K562 (cell line): ENCODE measurements around the gene IL37. TPM values are rescaled to one million over a fixed set of nuclear protein-coding genes. Genes with fewer than 3 reads are reported as not detected.

Source experiments
- ATAC-seq: fragments of 200-7000 bp; cut with Tn5 transposase; 3 replicates; pipeline ENCODE4 v1.9.1; 2020; ENCODE audit warnings: moderate library complexity
- BruUV-seq: library from RNA; stranded (reverse); fragments of 400-500 nt; replicated peaks from 2 replicates; lab custom pipeline; 2021; lab: Mats Ljungman, UMichigan
- CTCF ChIA-PET: fragments of 300-600 bp; formaldehyde crosslinking; extraction: SDS; loops from one replicate; lab custom pipeline; 2021; ENCODE audit warnings: low intra/inter-chr PET ratio; lab: Yijun Ruan, JAX
- POLR2A ChIA-PET: fragments of 300-600, 350-650 bp; sonication (Branson Sonifier 250); formaldehyde crosslinking; extraction: SDS; loops from one replicate; lab custom pipeline; 2021; ENCODE audit warnings: antibody characterized with exemption, inconsistent platforms; lab: Yijun Ruan, JAX
- DNase-seq, 4 experiments: peaks; one replicate each; pipeline versions ENCODE4 v3.0.0 to v3.0.0-alpha.2; 2011 to 2018; ENCODE audit warnings: low spot score in 3 of 4, mixed read lengths in 3 of 4; ENCODE audit errors: extremely low read depth in 1 of 4
- FAIRE-seq: peaks from 2 replicates; lab custom pipeline; 2011; peaks lifted over from hg19 to GRCh38; lab: Jason Lieb, UNC
- H2AFZ ChIP-seq: 2 replicates; pipeline ENCODE4 v1.6.0; 2011; ENCODE audit warnings: low read depth, low read length, control low read depth, inconsistent platforms
- H3K27ac ChIP-seq: fragments of 200-600 bp; 3 replicates; pipeline ENCODE4 v1.8.0; 2011; ENCODE audit warnings: low read depth, mild to moderate bottlenecking, control low read depth, inconsistent platforms, low read length, moderate library complexity, mixed read lengths; ENCODE audit errors: extremely low read depth
- H3K27me3 ChIP-seq, 2 experiments: fragments of 300-600 bp in 1 of 2; 2 replicates in 1 of 2; 3 replicates in 1 of 2; pipeline versions ENCODE4 v1.6.0 to v1.8.0; 2011; ENCODE audit warnings: inconsistent platforms in 2 of 2, low read length in 2 of 2, mild to moderate bottlenecking in 1 of 2, mixed read lengths in 1 of 2, moderate library complexity in 1 of 2; ENCODE audit not compliant: control insufficient read depth in 2 of 2, insufficient read depth in 2 of 2
- H3K36me3 ChIP-seq: fragments of 300-600 bp; 3 replicates; pipeline ENCODE4 v1.8.0; 2011; ENCODE audit warnings: mild to moderate bottlenecking, low read length, inconsistent platforms; ENCODE audit not compliant: control insufficient read depth, insufficient read depth
- H3K4me1 ChIP-seq, 2 experiments: fragments of 200-600 bp in 1 of 2; replicated peaks in 1 of 2; 2 replicates in 1 of 2; 3 replicates in 1 of 2; pipeline versions ENCODE4 v1.5.1 to v1.8.0; 2011; ENCODE audit warnings: inconsistent platforms in 2 of 2, low read length in 2 of 2, mild to moderate bottlenecking in 1 of 2, mixed read lengths in 1 of 2, moderate library complexity in 1 of 2; ENCODE audit not compliant: control insufficient read depth in 2 of 2, insufficient read depth in 2 of 2
- H3K4me2 ChIP-seq: 2 replicates; pipeline ENCODE4 v1.6.1; 2011; ENCODE audit warnings: low read length, control low read depth, inconsistent platforms, mixed read lengths; ENCODE audit not compliant: insufficient read depth
- H3K4me3 ChIP-seq: fragments of 200-600 bp; sonication (generic), shearing (Covaris generic); 2 replicates; pipeline ENCODE4 v1.5.1; 2016; ENCODE audit warnings: control low read depth, inconsistent platforms
- H3K79me2 ChIP-seq: fragments of 200-600 bp; 3 replicates; pipeline ENCODE4 v1.8.0; 2011; ENCODE audit warnings: low read length, inconsistent platforms; ENCODE audit not compliant: control insufficient read depth, insufficient read depth
- H3K9ac ChIP-seq, 2 experiments: 2 replicates each; pipeline versions ENCODE4 v1.6.0 to v1.6.1; 2011; ENCODE audit warnings: low read depth in 2 of 2, low read length in 2 of 2, control low read depth in 1 of 2, inconsistent platforms in 1 of 2, mild to moderate bottlenecking in 1 of 2, mixed read lengths in 1 of 2; ENCODE audit not compliant: insufficient read depth in 1 of 2
- H3K9me1 ChIP-seq: one replicate; pipeline ENCODE4 v1.6.0; 2011; ENCODE audit warnings: inconsistent platforms, mild to moderate bottlenecking, low read length, moderate library complexity; ENCODE audit not compliant: control insufficient read depth, insufficient read depth
- H3K9me3 ChIP-seq: replicated peaks from 2 replicates; pipeline ENCODE4 v1.5.1; 2011; ENCODE audit warnings: low read depth, low read length, inconsistent platforms; ENCODE audit not compliant: control insufficient read depth, insufficient read depth
- H4K20me1 ChIP-seq: replicated peaks from 2 replicates; pipeline ENCODE4 v1.6.1; 2011; ENCODE audit warnings: low read length, inconsistent platforms, mixed read lengths; ENCODE audit not compliant: control insufficient read depth, insufficient read depth
- DIDO1 ChIP-seq: fragments of 450-650 bp; IDR thresholded peaks from 2 replicates; pipeline ENCODE4 v1.6.1; 2016; ENCODE audit warnings: low read depth, missing biosample characterization, missing genetic modification characterization
- HMGN3 ChIP-seq: IDR thresholded peaks from 2 replicates; pipeline ENCODE4 v1.6.1; 2011; ENCODE audit warnings: borderline replicate concordance, low read depth, mild to moderate bottlenecking, mixed read lengths, low read length; ENCODE audit not compliant: insufficient read length; ENCODE audit errors: extremely low read depth
- KLF6 ChIP-seq: fragments of 250-450 bp; sonication (Bioruptor Pico); IDR thresholded peaks from 2 replicates; pipeline ENCODE4 v1.4.0; 2020; ENCODE audit warnings: mild to moderate bottlenecking, moderate library complexity, borderline replicate concordance
- MCM7 ChIP-seq, 2 experiments: fragments of 450-650 bp; IDR thresholded peaks; 2 replicates each; pipeline ENCODE4 v1.6.1; 2016 to 2018
- PTRF ChIP-seq: fragments of 450-650 bp; IDR thresholded peaks from 2 replicates; pipeline ENCODE4 v1.6.1; 2016; ENCODE audit warnings: mild to moderate bottlenecking, missing genetic modification characterization, missing compliant biosample characterization
- SOX6 ChIP-seq: fragments of 450-650 bp; IDR thresholded peaks from 2 replicates; pipeline ENCODE4 v1.6.1; 2014; ENCODE audit warnings: mild to moderate bottlenecking
- TAL1 ChIP-seq: fragments of 450-650 bp; IDR thresholded peaks from 2 replicates; pipeline ENCODE4 v1.6.1; 2016; ENCODE audit warnings: mild to moderate bottlenecking
- WHSC1 ChIP-seq: IDR thresholded peaks from one replicate; pipeline ENCODE4 v1.6.1; 2012; ENCODE audit warnings: low read length, control low read depth, inconsistent platforms
- WGBS: fragments of 100-300 bp; shearing (Covaris generic); methylation state at CpG from one replicate; pipeline ENCODE4 v1.1.6; 2016; ENCODE audit warnings: low coverage, mixed read lengths; ENCODE audit not compliant: insufficient coverage; ENCODE audit errors: missing lambda C conversion rate; 5-methylcytosine and 5-hydroxymethylcytosine counted together
- in situ Hi-C: fragments of 300-500 bp; cut with MboI; formaldehyde crosslinking; loops from 4 replicates; pipeline ENCODE4 v1.15.0; 2018; ENCODE audit warnings: inconsistent platforms, mixed read lengths
- intact Hi-C: fragments of 100-400 bp; cut with micrococcal nuclease; formaldehyde crosslinking; loops from 2 replicates; pipeline ENCODE4 v1.14.2; 2022
- polyA plus RNA-seq, 8 experiments: library from polyadenylated mRNA; depleted of rRNA in 4 of 8; stranded (reverse) in 5 of 8; unstranded in 3 of 8; fragments of >200 nt; fragmentation: Nextera tagmentation in 2 of 8; fragmentation: Illumina TruSeq in 1 of 8; extraction: Ambion mirVana in 2 of 8; extraction: Trizol in 1 of 8; gene quantifications; 2 replicates each; pipeline versions ENCODE4 v1.2.1 to v1.2.3, GENCODE V29; 2011 to 2014; ENCODE audit warnings: inconsistent platforms in 1 of 8, missing spikeins in 1 of 8
- total RNA-seq, 7 experiments: library from RNA; depleted of rRNA in 6 of 7; stranded (reverse); fragments of >200 nt in 6 of 7; fragmentation: Illumina TruSeq in 2 of 7; extraction: Trizol in 2 of 7; gene quantifications; 2 replicates each; pipeline versions ENCODE4 v1.2.1 to v1.2.3, GENCODE V29; 2011 to 2021; ENCODE audit warnings: low replicate concordance in 1 of 7
- TF ChIP-seq, protein P1 (sequence below), 2 experiments: fragments of 450-650 bp; IDR thresholded peaks; 2 replicates each; pipeline ENCODE4 v1.6.1; 2016; ENCODE audit warnings: mild to moderate bottlenecking in 2 of 2, borderline replicate concordance in 1 of 2, low read depth in 1 of 2, moderate library complexity in 1 of 2

IL37 gene
- total and polyA plus RNA-seq, 9 of the 15 experiments (the other 6 are each of a cell fraction or from before 2014, with no cell fraction given), result not detected

DNA sequence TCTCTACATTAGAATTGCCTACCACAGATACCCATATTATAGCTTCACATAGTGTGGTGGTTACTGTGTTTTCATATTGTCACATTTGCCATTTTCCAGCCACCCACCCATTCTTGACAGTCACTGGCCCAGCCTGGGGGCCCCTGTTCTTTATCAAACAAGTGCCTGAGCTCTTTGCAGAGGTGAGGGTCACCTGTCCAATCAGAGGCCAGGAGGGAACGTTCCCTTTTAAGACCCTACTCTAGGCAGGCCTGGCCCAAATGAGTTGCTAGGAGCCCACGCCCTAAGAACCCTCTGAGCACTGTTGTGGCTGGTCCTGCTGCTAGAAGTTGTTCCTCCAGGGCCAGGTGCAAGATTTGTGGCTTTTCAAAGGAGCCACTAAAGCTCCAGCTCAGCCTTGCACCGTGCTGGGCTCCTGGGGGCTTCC is 5.2 kb downstream of the IL37 start (continued):
- TF ChIP-seq WHSC1, result no peak
- no peak for TF ChIP-seq KLF6 (CRISPR knock-in tag)
- TF ChIP-seq, all 486 proteins: peak for 0

DNA sequence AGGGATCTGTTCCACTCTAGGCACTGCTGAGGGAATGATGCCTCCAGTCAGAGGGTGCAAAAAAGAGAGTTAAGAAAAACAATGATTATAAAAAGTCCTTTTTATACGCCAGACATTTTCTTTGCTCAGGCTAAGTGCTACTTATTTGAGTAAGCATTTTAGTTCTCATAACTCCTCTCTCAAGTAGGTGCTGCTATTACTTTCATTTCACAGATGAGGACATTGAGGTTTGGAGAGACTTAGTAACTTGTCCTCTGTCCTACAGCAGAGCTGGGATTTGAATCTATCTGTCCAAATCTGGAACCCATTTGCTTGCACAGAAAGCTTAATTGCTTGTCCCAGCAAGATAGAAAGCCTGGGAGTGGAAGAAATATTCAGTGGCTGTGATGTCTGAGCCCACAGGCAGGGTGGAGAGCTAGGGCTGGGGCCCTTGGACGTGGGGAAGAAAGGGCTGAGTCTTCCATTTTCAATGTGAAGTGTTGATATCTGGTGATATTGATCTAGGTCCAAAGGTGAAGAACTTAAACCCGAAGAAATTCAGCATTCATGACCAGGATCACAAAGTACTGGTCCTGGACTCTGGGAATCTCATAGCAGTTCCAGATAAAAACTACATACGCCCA is 5.8 kb downstream of the IL37 start:
- POLR2A ChIA-PET, result no interaction called here
- no peak for FAIRE-seq

More for the DNA sequence above, 5.8 kb downstream of the IL37 start:
- Histone ChIP-seq H3K9me3 (no peaks in the 10 kb centered on the region), H3K4me1 (no peaks in the 10 kb centered on the region; a peak in 1 of 5 replicates), H3K9me1 (no peaks in the 10 kb centered on the region), H3K4me2 (no peak overlapping the region), H3K27me3 (peaks cover 0 to 25% of the 10 kb centered on the region in 2 experiments; a peak in 4 of 5 replicates), H3K4me3 (no peak overlapping the region), H4K20me1 (no peaks in the 10 kb centered on the region), H3K36me3 (no peaks in the 10 kb centered on the region), H3K79me2 (no peaks in the 10 kb centered on the region), H3K27ac (no peak overlapping the region), H2AFZ (no peak overlapping the region), H3K9ac (no peak overlapping the region)
- no peak for TF ChIP-seq MCM7 (IDR thresholded peaks at IDR 0.05)
- TF ChIP-seq SOX6, result no peak
- TF ChIP-seq TAL1, result no peak
- TF ChIP-seq DIDO1 (tag), result no peak
- TF ChIP-seq, protein P1, sequence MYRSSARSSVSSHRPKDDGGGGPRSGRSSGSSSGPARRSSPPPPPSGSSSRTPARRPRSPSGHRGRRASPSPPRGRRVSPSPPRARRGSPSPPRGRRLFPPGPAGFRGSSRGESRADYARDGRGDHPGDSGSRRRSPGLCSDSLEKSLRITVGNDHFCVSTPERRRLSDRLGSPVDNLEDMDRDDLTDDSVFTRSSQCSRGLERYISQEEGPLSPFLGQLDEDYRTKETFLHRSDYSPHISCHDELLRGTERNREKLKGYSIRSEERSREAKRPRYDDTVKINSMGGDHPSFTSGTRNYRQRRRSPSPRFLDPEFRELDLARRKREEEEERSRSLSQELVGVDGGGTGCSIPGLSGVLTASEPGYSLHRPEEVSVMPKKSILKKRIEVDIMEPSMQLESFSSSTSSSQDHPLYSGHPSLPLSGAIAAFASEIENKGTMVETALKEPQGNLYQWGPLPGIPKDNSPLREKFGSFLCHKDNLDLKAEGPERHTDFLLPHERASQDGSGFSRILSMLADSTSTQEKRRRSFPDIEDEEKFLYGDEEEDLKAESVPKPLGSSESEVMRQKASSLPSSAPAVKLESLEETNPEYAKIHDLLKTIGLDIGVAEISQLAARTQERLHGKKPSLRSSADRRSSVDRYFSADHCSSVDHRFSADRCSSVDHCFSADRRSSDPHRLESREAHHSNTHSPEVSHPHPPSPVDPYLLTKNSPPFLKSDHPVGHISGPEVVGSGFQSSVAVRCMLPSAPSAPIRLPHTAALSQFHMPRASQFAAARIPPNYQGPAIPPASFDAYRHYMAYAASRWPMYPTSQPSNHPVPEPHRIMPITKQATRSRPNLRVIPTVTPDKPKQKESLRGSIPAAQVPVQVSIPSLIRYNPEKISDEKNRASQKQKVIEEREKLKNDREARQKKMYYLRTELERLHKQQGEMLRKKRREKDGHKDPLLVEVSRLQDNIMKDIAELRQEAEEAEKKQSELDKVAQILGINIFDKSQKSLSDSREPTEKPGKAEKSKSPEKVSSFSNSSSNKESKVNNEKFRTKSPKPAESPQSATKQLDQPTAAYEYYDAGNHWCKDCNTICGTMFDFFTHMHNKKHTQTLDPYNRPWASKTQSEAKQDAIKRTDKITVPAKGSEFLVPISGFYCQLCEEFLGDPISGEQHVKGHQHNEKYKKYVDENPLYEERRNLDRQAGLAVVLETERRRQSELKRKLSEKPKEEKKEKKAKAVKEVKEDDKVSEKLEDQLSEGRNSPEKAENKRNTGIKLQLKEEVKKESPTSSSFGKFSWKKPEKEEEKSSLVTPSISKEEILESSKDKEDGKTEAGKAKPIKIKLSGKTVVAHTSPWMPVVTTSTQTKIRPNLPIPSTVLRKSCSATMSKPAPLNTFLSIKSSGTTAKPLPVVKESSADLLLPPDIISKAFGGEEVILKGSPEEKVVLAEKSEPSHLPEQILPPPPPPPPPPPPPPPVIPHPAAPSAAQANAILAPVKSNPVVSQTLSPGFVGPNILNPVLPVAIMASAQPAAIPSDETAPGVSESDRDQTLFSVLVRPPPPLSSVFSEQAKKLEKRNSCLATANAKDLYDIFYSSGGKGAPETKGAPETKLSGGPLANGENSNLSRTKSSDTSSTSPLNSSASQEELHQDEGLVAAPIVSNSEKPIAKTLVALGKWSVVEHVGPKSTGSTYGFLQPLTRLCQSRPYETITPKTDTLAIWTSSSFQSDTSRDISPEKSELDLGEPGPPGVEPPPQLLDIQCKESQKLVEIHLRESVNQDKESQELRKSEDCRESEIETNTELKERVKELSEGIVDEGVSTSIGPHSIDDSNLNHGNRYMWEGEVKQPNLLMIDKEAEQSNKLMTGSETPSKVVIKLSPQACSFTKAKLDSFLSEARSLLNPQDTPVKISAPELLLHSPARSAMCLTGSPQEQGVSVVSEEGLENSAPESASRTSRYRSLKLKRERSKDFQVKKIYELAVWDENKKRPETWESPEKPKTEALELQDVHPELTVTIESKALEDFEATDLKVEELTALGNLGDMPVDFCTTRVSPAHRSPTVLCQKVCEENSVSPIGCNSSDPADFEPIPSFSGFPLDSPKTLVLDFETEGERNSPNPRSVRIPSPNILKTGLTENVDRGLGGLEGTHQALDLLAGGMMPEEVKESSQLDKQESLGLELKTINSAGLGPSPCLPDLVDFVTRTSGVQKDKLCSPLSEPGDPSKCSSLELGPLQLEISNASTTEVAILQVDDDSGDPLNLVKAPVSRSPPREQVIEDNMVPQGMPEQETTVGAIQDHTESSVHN (IDR thresholded peaks at IDR 0.05; ENCODE audit: borderline replicate concordance in 1 of 2, low read depth in 1 of 2), result no peak
- TF ChIP-seq HMGN3, result no peak
- TF ChIP-seq PTRF, result no peak
- BruUV-seq, result no TSS peak
- WGBS, result 6% methylated on average over 4 of the region's 4 CpGs
- DNase-seq, result no peak
- no peak for ATAC-seq
- CTCF ChIA-PET, result no interaction called here
- intact Hi-C loops (no loop called here), in situ Hi-C loops (no loop called here)
